Common myeloid progenitor, CD34-positive (primary cell): ENCODE data around the gene MATR3.

ENCODE experiments used
- CTCF ChIA-PET: fragments of 350-600 bp; sonication (Branson Sonifier 250); formaldehyde crosslinking; loops from one replicate; lab custom pipeline; 2021; ENCODE audit warnings: antibody characterized with exemption; lab: Charles Lee
- POLR2A ChIA-PET: fragments of 350-600 bp; sonication (Branson Sonifier 250); formaldehyde crosslinking; loops from one replicate; lab custom pipeline; 2021; ENCODE audit warnings: antibody characterized with exemption; lab: Charles Lee
- DNase-seq, 3 donors: peaks; one replicate each; pipeline versions ENCODE4 v3.0.0 to v3.0.0-alpha.2; 2013
- H3K27ac ChIP-seq, 2 experiments: 1 replicate in 1 of 2; 2 replicates in 1 of 2; pipeline ENCODE4 v1.7.0; 2013; ENCODE audit warnings: inconsistent platforms in 2 of 2, low read length in 2 of 2, mild to moderate bottlenecking in 2 of 2, low read depth in 1 of 2, moderate library complexity in 1 of 2; ENCODE audit not compliant: severe bottlenecking in 2 of 2, insufficient read depth in 1 of 2, poor library complexity in 1 of 2
- H3K27me3 ChIP-seq, 5 experiments: replicated peaks in 2 of 5; 1 replicate in 3 of 5; 2 replicates in 2 of 5; pipeline versions ENCODE4 v1.6.1 to v1.7.0; 2013; ENCODE audit warnings: low read length in 4 of 5, mild to moderate bottlenecking in 2 of 5, moderate library complexity in 2 of 5, inconsistent platforms in 1 of 5; ENCODE audit not compliant: insufficient read depth in 5 of 5, control insufficient read depth in 4 of 5
- H3K36me3 ChIP-seq, 4 experiments: 1 replicate in 2 of 4; 2 replicates in 2 of 4; pipeline versions ENCODE4 v1.6.1 to v1.7.0; 2013; ENCODE audit warnings: low read length in 3 of 4, control low read depth in 1 of 4, mild to moderate bottlenecking in 1 of 4; ENCODE audit not compliant: control insufficient read depth in 4 of 4, insufficient read depth in 4 of 4
- H3K4me1 ChIP-seq, 4 experiments: 1 replicate in 3 of 4; 2 replicates in 1 of 4; pipeline versions ENCODE4 v1.6.1 to v1.7.1; 2013; ENCODE audit warnings: low read length in 3 of 4, mild to moderate bottlenecking in 3 of 4, control low read depth in 1 of 4, inconsistent platforms in 1 of 4, moderate library complexity in 1 of 4; ENCODE audit not compliant: control insufficient read depth in 4 of 4, insufficient read depth in 4 of 4; ENCODE audit errors: control extremely low read depth in 1 of 4
- H3K4me3 ChIP-seq, 7 experiments: 1 replicate in 4 of 7; 2 replicates in 3 of 7; pipeline versions ENCODE4 v1.5.1 to v1.7.0; 2013; ENCODE audit warnings: mild to moderate bottlenecking in 7 of 7, low read length in 6 of 7, moderate library complexity in 6 of 7, inconsistent platforms in 2 of 7, low read depth in 2 of 7, control low read depth in 1 of 7; ENCODE audit not compliant: insufficient read depth in 4 of 7, control insufficient read depth in 1 of 7; ENCODE audit errors: extremely low read depth in 1 of 7
- H3K9me3 ChIP-seq, 5 experiments: 1 replicate in 4 of 5; 2 replicates in 1 of 5; pipeline versions ENCODE4 v1.6.1 to v1.7.1; 2013; ENCODE audit warnings: low read length in 4 of 5, mild to moderate bottlenecking in 2 of 5, inconsistent platforms in 1 of 5, low read depth in 1 of 5, moderate library complexity in 1 of 5; ENCODE audit not compliant: control insufficient read depth in 4 of 5, insufficient read depth in 2 of 5; ENCODE audit errors: control extremely low read depth in 1 of 5
- WGBS: methylation state at CpG from one replicate; pipeline ENCODE4 v1.1.5; 2013; ENCODE audit not compliant: insufficient coverage; 5-methylcytosine and 5-hydroxymethylcytosine counted together

MATR3 gene

GRCh38 chr5:139251695-139252288, 41.7 kb upstream of the MATR3 start:
- POLR2A ChIA-PET, result no interaction called here

GRCh38 chr5:139253115-139253514, 40.4 kb upstream of the MATR3 start:
- 100% methylated on average over 3 of the region's 3 CpGs for WGBS
- Histone ChIP-seq H3K4me3 (no peak overlapping the region), H3K9me3 (no peaks in the 10 kb centered on the region), H3K27me3 (no peaks in the 10 kb centered on the region), H3K27ac (no peak overlapping the region), H3K36me3 (no peaks in the 10 kb centered on the region), H3K4me1 (peaks cover 0 to 21% (median 16%) of the 10 kb centered on the region in 4 experiments)
- CTCF ChIA-PET, result interaction anchor here (1.4 to 3.4 kb wide), 2 partner anchors 9 to 11 kb away, joined by 4 to 23 read pairs; no protein-coding TSS in a partner anchor
- DNase-seq, result no peak
- POLR2A ChIA-PET, result no interaction called here

More at GRCh38 chr5:139251695-139252288, 41.7 kb upstream of the MATR3 start:
- no peak for DNase-seq
- H3K9me3 ChIP-seq, result no peaks in the 10 kb centered on the region
- no peaks in the 10 kb centered on the region for H3K27me3 ChIP-seq
- H3K4me3 ChIP-seq, result no peak overlapping the region
- no peak overlapping the region for H3K27ac ChIP-seq
- H3K36me3 ChIP-seq, result no peaks in the 10 kb centered on the region
- 72% methylated on average over 3 of the region's 4 CpGs for WGBS
- CTCF ChIA-PET, result interaction anchor here (1.0 to 3.4 kb wide), 4 partner anchors 10 to 59 kb away, joined by 3 to 23 read pairs (median 4); no protein-coding TSS in a partner anchor
- H3K4me1 ChIP-seq, result peaks cover 3 to 32% (median 27%) of the 10 kb centered on the region in 4 experiments

- Histone ChIP-seq H3K4me1 (peaks cover 6 to 30% (median 12%) of the 10 kb centered on the region in 4 experiments), H3K9me3 (no peaks in the 10 kb centered on the region), H3K4me3 (no peak overlapping the region), H3K27ac (no peak overlapping the region), H3K27me3 (no peaks in the 10 kb centered on the region), H3K36me3 (no peaks in the 10 kb centered on the region)
- POLR2A ChIA-PET, result no interaction called here
- CTCF ChIA-PET, result interaction anchor here (0.9 to 1.5 kb wide), 3 partner anchors 9 to 109 kb away, joined by 3 to 6 read pairs (median 5); no protein-coding TSS in a partner anchor
- no peak for DNase-seq
- WGBS, result 96% methylated on average over 3 of the region's 5 CpGs
Measured at GRCh38 chr5:139256820-139257219, 36.7 kb upstream of the MATR3 start.

- Histone ChIP-seq H3K27me3 (no peaks in the 10 kb centered on the region), H3K27ac (peak overlapping the region; percentile 88 to 92), H3K36me3 (no peaks in the 10 kb centered on the region), H3K4me1 (peaks cover 12 to 56% (median 28%) of the 10 kb centered on the region in 4 experiments), H3K9me3 (no peaks in the 10 kb centered on the region), H3K4me3 (peak overlapping the region in 4 of 7 experiments; percentile 8 to 50 (median 36))
- ChIA-PET CTCF (interaction anchor here (0.6 to 3.0 kb wide), 34 partner anchors 10 to 692 kb away, joined by 3 to 23 read pairs (median 4); partner anchors contain the start of gene SIL1), POLR2A (interaction anchor here (0.6 to 2.0 kb wide), 9 partner anchors 10 to 687 kb away, joined by 3 to 11 read pairs (median 5); partner anchors contain the start of gene HSPA9)
- DNase-seq, result peak; percentile 99 to 100 (median 99)
- 8% methylated on average over 5 of the region's 6 CpGs for WGBS
Measured at GRCh38 chr5:139262059-139262741, 31.3 kb upstream of the MATR3 start.

GRCh38 chr5:139262742-139263445, 30.6 kb upstream of the MATR3 start:
- peak overlapping the region in 1 of 2 experiments; percentile 34 for H3K27ac ChIP-seq
- CTCF ChIA-PET, result interaction anchor here (0.6 to 3.0 kb wide), 29 partner anchors 9 to 693 kb away, joined by 3 to 23 read pairs (median 4); partner anchors contain the start of gene SIL1
- H3K9me3 ChIP-seq, result no peaks in the 10 kb centered on the region
- DNase-seq, result peak in 2 of 3 donors; percentile 36 to 58
- H3K4me1 ChIP-seq, result peaks cover 16 to 61% (median 31%) of the 10 kb centered on the region in 4 experiments
- H3K36me3 ChIP-seq, result no peaks in the 10 kb centered on the region
- POLR2A ChIA-PET, result interaction anchor here (0.7 to 2.0 kb wide), 8 partner anchors 10 to 687 kb away, joined by 3 to 11 read pairs (median 4); partner anchors contain the start of gene HSPA9
- no peaks in the 10 kb centered on the region for H3K27me3 ChIP-seq
- WGBS, result 40% methylated on average over 4 of the region's 8 CpGs
- no peak overlapping the region for H3K4me3 ChIP-seq

DNA sequence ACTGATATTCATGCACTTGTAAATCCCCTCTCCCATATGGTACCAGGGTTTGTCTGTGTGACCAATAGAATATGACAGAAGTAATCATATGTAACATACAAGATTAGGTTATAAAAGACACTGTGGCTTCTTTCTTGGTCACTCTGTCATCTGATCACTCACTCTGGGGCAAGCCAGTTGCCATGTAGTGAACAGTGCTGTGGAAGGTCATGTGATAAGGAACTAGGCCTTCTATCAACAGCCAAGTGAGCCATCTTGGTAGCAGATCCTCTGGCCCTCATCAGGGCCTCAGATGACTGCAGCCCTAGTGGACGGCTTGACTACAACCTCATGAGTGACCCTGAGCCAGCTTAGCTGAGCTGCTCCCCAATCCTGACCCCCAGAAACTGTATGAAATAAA, 30.0 kb upstream of the MATR3 start:
- ChIA-PET POLR2A (no interaction called here), CTCF (interaction anchor here (1.1 to 1.5 kb wide), 3 partner anchors 9 to 123 kb away, joined by 4 read pairs; no protein-coding TSS in a partner anchor)
- peak in 1 of 3 donors; percentile 34 for DNase-seq
- H3K27me3 ChIP-seq, result no peaks in the 10 kb centered on the region
- H3K4me1 ChIP-seq, result peaks cover 16 to 61% (median 37%) of the 10 kb centered on the region in 4 experiments
- WGBS, result 100% methylated on average over 1 of the region's 1 CpG
- H3K36me3 ChIP-seq, result no peaks in the 10 kb centered on the region
- H3K27ac ChIP-seq, result peak overlapping the region in 1 of 2 experiments; percentile 34
- no peaks in the 10 kb centered on the region for H3K9me3 ChIP-seq
- H3K4me3 ChIP-seq, result no peak overlapping the region
